Activated CD8-positive, alpha-beta memory T cell treated with anti-CD3 and anti-CD28 coated beads, Interleukin-2, amount 50 U/mL, for 24 hours (primary cell): ENCODE data around the gene UQCRFS1.
"Not testable (repeated sequence)": the region's sequence is repeated elsewhere in the genome, so short reads cannot be mapped to it uniquely, and the experiment has no call there.

Source experiments
- DNase-seq: peaks from one replicate; pipeline ENCODE4 v3.0.0-alpha.2; 2020; ENCODE audit errors: extremely low read depth

The UQCRFS1 gene

DNA sequence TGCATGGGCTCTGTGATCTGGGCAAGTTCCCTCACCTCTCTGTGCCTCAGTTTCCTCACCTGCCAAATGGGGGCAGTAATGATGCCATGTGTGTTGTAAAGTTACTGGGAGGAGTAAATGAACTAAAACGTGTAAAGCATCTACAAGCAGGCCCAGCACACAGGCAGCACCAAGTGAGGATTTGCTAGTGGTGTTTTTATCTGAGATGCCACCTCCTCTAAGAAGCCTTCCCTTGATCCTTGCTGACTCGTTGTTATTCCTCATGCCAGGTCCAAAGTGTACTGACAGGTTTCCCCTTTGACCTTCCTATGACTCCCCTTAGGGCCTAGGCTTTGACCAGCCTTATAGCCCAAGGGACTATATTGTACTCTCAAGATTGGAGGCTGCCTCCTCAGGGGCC is 1.5 kb upstream of the UQCRFS1 start:
- no peak for DNase-seq

GRCh38 chr19:29212356-29212647 is 649 bp downstream of the UQCRFS1 start:
- DNase-seq = no peak

GRCh38 chr19:29211562-29212355 is 1.2 kb downstream of the UQCRFS1 start:
- DNase-seq = no peak

GRCh38 chr19:29211041-29211440 is 1.9 kb downstream of the UQCRFS1 start:
- DNase-seq = not testable (repeated sequence)

- DNase-seq = not testable (repeated sequence)
Measured at GRCh38 chr19:29210502-29210901, 2.4 kb downstream of the UQCRFS1 start.

DNA sequence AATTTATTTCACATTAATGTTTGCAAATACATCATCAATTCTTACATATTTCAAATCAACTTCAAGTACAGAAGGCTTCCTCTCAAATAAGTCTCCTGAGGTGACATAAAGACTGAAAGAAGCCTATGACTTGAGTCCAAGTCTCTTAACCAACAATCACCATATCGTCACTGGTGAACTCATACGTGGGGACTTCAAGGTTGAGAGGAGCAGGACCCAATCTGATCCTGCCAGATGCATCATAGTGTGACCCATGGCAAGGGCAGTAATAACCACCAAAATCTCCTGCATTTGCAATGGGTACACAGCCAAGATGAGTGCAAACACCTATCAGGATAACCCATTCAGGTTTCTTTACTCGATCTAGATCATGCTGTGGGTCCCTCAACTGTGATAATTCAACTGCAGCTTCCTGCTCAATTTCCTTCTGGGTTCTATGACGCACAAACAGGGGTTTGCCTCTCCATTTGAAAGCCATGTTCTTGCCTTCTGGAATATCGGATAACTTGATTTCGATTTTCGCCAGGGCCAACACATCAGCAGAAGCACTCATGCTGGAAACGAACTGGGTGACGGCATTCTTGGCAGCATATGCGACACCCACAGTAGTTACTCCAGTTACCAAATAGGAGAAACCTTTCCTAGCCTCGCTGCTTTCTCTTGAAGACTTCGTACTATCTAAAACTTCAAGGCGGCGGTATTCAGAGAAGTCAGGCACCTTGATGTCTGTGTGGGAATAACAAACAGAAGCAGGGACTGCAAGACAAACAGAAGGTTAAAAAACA is 5.4 kb downstream of the UQCRFS1 start:
- DNase-seq = not testable (repeated sequence)

DNA sequence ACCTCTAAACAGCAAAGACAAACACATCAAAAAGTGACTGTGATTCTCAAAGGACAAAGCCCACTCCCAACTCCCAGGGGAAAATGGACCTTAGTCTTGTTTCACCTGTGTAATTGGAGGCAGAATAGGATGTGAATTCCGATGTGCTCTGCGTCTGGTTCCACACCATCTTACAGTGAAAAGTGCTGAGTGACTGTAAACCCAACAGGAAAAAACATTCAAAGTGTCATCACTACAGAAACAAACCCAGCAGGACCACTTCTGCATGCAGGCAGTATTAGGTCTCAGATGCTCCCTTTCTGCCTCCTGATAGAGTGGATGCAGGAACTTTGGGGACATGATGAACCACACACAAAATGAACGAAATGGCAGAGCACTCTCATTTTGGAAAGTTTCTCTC is 6.5 kb downstream of the UQCRFS1 start:
- no peak for DNase-seq

- no peak for DNase-seq
Measured at GRCh38 chr19:29202281-29202680, 10.7 kb downstream of the UQCRFS1 start.

DNA sequence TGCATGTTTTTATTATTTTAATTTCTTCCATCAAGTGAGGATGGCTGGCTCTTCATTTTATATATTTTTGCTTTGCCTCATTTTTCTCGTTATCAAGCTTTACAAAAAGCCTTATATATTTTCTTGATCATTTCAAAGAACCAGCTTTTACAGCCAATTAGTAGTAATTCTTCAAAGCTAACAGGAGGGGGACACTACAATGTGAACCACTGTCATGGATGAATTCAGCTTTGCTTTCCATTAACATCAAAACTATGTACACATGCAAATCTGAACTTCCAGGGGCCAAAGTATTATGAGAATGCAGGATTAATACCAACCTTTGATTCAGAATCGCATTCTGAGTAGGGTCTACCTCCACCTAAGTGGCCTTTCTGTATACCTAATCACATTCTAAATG is 11.1 kb downstream of the UQCRFS1 start:
- DNase-seq = no peak

DNA sequence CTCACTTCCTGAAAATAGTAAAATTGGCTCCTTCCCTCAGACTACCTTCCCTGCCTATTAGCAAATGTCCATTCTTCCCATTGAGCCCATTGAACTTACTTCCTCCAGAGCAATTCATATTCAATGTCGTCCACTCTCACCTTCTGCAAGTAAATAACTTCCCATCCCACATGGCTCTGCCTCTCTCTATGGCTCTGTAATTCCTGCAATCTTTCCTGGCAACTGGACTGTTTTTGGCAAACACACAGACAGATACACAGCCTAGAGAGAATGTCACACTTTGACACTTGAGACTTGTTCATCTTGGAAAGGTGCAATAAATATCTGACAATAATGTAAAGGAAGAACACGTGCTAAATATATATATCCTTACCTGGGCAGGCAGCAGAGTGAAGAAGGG is 18.3 kb downstream of the UQCRFS1 start:
- DNase-seq = no peak

DNA sequence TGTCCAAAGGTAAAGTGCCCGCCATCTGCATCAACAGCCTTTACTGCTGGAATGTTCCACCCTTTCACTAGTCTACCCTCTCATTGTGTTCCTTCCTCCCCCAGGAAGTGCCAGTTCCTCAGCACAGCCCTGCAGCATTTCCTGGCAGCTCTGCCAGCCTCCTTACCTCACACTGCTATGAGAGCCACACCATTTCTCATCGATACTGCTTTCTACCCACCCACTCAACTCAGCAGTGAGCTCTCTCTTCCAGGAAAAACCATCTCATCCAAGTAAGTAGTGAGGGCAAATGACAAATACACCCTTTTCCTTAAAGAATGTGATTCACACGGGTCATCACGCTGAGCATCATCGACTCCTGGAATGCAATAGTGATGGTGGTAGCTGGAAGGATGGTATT is 19.8 kb downstream of the UQCRFS1 start:
- DNase-seq = no peak

GRCh38 chr19:29191005-29191404 is 21.9 kb downstream of the UQCRFS1 start:
- no peak for DNase-seq

- no peak for DNase-seq
Measured at GRCh38 chr19:29189033-29189360, 24.0 kb downstream of the UQCRFS1 start.

GRCh38 chr19:29188289-29189032 is 24.5 kb downstream of the UQCRFS1 start:
- no peak for DNase-seq

DNA sequence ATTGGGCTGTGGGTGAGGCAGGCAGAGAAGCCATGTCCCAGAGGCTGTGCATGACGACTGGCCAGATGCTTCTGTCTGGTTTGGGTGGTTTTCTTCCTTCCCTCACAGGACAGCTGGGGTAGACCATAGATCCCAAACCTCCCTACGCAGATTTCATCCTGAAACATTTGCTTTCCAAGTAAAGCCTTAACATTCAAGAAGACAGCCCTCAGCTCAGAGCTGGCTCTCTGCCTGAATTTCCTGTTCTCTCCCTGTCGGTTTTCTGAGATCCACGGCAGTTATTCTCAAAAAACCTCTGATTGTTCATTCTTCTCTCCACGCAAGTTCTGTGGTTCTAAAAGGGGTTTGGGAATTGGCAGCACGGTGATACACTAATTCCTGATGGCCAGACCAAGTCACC is 25.3 kb downstream of the UQCRFS1 start:
- DNase-seq = no peak

DNA sequence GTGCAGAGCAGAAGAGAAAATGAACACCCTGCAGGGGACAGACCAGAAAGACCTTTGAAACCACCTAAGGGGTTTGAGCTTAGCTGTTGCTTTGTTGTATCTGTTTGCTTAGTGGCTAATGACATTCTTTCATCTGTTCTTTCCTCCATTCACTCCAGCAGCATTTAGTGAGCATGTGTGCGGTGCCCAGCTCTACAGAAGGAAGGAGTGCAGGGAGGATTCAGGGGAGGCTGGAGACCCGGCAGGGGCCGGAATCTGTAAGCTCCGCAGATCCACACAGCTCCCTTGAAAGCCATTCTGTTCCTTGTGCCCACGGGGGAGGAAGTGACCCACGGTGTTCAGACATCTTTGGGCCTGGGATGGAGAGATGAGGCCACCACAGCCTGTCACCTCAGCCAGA is 27.5 kb downstream of the UQCRFS1 start:
- DNase-seq = no peak

- no peak for DNase-seq
Measured at GRCh38 chr19:29176981-29177754, 35.8 kb downstream of the UQCRFS1 start.

- DNase-seq = no peak
Measured at GRCh38 chr19:29173896-29174295, 39.1 kb downstream of the UQCRFS1 start.

DNA sequence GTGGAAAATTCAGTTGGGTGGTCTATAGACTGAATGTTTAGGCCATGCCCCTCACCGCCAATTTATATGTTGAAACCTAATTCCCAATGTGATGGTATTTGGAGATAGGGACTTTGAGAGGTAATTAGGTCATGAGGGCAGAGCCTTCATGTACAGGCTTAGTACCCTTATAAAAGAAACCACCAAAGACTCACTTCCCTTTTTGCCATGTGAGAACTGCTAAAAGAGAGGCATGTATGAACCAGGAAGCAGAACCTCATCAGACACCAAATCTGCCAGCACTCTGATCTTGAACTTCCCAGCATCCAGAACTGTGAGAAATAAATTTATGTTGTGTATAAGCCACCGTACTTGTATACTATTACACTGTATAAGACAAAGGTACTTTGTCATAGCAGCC is 40.6 kb downstream of the UQCRFS1 start:
- DNase-seq = no peak

DNA sequence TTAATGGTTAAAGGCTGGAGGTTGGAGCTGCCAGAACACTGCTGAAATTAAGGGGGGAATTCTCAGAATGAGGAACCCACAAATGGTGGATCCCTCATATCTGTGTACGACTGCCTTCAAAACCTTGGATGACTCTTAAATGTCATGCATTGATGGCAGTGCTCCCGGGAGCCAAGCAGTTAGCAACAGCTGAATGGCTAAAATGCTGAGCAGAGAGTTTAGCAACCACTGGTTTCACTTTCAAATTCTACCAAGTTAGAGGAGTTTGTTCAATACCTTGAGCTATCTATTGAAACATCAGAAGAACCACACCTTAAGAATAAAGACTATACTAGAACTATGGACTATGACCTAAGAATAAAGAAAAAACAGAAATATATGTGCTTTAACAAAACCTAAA is 41.4 kb downstream of the UQCRFS1 start:
- no peak for DNase-seq

- no peak for DNase-seq
Measured at GRCh38 chr19:29170554-29170953, 42.4 kb downstream of the UQCRFS1 start.

DNA sequence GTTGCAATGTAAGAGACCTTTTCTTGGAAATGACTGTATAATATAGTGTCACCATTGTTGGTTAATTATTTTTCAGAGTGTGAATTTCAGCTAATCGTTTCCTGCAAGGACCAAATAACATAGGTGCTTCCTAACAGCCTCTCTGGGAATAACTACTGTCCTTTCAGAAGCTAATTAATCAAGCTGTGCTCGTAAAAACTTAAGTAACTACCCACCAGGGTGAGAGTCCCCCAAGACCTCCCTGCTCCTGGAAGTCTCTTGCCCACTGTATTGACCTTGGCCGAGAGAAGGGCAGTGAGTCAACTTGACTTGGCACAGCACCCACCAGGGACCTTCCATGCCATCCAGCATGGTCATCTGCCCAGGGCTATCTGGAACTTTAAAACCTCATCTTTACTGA is 50.3 kb downstream of the UQCRFS1 start:
- no peak for DNase-seq
